GM12878 (cell line): Measurements from ENCODE around the gene LIMS1.

ENCODE experiments used
- TF ChIP-seq, protein P1 (sequence below), 3 experiments: IDR thresholded peaks in 2 of 3; conservative IDR thresholded peaks in 1 of 3; 2 replicates each; pipeline ENCODE4 v1.5.1; 2011; ENCODE audit warnings: low read depth in 3 of 3, low read length in 3 of 3, mild to moderate bottlenecking in 3 of 3, control low read depth in 2 of 3, moderate library complexity in 2 of 3, inconsistent platforms in 1 of 3, mixed read lengths in 1 of 3; ENCODE audit not compliant: control insufficient read depth in 2 of 3, insufficient read depth in 1 of 3; ENCODE audit errors: extremely low read depth in 1 of 3
- TF ChIP-seq, protein P2 (sequence below): IDR thresholded peaks from 2 replicates; pipeline ENCODE4 v1.6.1; 2012; ENCODE audit warnings: low read depth, low read length, improper control_type of control experiment

DNA sequence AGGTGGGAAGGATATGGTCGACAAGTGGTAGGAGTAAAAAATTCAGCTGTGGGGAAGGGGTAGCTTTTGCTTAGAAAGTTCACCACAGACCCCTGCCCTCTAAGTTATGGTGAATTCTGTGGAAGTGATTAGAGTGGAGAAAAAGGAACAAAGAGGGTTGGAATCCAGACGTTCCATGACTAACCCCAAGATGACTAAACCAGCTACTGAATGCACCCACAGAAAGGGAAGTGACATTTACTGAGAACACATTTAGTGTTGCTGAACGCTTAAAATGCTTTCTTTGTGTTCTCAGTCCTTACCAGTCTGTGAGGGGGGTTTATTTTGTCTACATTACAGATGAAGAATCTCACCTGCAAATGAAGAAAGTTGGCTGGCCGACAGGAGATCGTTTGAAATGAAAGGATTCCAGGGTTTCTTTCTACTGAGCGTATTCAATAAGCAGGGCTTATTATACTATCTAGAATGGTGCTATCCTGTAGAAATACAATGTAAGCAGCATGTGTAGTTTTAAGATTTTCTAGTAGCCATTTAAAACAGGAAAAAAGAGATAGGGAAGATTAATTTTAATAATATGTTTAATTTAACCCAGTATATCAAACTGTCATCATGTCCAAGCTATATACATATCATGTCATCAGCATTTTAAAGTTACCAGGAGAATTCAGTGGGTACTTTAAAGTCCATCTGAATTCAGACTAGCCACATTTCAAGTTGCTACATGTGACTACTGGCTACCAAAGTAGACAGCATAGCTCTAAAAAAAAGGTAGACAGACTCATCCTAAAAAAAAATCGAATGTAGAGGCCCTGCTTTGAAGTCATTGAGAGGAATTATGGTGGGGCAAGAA lies 60.1 kb downstream of the LIMS1 start:
- TF ChIP-seq, protein P1, sequence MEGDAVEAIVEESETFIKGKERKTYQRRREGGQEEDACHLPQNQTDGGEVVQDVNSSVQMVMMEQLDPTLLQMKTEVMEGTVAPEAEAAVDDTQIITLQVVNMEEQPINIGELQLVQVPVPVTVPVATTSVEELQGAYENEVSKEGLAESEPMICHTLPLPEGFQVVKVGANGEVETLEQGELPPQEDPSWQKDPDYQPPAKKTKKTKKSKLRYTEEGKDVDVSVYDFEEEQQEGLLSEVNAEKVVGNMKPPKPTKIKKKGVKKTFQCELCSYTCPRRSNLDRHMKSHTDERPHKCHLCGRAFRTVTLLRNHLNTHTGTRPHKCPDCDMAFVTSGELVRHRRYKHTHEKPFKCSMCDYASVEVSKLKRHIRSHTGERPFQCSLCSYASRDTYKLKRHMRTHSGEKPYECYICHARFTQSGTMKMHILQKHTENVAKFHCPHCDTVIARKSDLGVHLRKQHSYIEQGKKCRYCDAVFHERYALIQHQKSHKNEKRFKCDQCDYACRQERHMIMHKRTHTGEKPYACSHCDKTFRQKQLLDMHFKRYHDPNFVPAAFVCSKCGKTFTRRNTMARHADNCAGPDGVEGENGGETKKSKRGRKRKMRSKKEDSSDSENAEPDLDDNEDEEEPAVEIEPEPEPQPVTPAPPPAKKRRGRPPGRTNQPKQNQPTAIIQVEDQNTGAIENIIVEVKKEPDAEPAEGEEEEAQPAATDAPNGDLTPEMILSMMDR (IDR thresholded peaks at IDR 0.05 in 2 of 3, conservative IDR thresholded peaks at IDR 0.05 in 1 of 3; ENCODE audit: control insufficient read depth in 2 of 3, extremely low read depth in 1 of 3, insufficient read depth in 1 of 3, low read depth in 3 of 3, low read length in 3 of 3): no peak
- TF ChIP-seq, protein P2, sequence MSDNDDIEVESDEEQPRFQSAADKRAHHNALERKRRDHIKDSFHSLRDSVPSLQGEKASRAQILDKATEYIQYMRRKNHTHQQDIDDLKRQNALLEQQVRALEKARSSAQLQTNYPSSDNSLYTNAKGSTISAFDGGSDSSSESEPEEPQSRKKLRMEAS: no peak
